ENCODE measurements around the gene GOLGA6L2.
"Not testable (repeated sequence)": the region's sequence is repeated elsewhere in the genome, so short reads cannot be mapped to it uniquely, and the experiment has no call there.

The GOLGA6L2 gene

DNA sequence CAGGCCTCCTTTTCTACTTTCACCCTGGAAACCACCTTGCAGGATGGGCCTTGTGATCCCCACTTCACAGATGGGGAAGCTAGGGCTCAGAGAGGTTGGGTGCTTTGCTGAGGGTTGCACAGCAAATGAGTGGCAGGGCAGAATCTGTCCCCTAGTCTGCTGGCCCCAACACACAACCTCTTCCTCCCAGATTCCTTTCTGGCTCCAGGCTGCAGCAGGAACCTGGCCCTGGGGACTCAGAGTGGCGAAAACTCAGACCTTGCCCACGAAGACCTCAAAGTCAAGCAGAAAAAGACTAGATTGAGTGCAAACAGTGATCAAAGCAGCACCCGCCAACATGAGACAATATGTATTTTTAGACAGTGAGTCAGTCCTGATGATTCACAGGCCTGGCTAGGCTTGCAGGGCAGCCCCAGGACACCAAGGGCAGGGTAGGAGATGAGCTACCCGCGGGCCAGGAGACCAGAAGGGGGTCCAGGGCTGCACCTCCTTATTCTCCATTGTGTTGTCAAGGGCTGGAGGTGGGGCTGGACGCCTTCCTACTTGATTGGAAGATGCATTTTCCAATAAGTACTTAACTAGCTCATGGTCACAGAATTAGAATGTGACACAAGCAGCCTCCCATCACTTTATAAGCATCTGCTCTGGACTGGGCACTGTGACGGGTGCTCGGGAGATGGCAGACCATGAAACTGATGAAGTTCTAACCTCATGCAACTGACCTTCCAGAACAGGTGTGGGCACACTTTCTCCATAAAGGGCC lies 23.9 kb downstream of the GOLGA6L2 start:
- no peak for DNase-seq

DNA sequence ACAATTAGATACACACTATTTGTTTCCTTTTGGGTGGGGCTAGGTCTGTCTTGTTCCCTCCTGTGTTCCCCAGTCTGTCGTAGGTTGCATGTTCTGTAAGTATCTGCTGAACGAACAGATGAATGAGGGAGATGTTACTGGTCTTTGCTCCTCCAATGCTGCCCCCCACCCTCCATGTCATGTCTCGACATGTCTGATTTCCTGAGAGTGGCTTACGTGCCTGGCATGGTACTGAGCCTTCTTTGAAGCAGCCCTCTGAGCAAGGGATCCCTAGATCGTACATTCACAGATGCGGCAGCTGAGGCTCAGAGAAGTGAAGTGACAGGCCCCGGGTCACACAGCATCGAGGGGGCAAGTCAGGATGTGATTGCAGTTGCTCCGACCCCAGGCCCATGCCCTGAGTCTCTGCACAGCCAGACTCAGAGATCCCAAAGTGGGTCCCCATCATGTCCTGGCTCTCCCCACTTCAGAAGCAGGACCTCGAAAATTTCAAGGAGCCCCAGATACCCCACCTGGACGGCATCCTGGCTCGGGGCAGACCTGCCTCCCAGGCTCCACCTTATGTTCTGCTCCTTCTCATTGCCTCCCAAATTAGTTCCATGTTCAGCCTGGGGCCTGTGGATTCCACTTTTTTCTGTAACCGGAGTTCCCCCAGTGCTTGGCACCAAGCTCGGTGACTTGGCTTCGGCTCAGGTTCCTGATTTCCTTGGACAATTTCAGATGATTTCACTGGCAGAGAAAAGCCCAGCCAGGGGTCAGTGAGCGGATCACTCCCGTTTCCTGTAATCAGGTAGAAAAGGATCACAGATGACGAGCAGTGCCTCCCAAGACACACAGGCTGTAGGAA lies 24.7 kb downstream of the GOLGA6L2 start:
- DNase-seq: no peak

DNA sequence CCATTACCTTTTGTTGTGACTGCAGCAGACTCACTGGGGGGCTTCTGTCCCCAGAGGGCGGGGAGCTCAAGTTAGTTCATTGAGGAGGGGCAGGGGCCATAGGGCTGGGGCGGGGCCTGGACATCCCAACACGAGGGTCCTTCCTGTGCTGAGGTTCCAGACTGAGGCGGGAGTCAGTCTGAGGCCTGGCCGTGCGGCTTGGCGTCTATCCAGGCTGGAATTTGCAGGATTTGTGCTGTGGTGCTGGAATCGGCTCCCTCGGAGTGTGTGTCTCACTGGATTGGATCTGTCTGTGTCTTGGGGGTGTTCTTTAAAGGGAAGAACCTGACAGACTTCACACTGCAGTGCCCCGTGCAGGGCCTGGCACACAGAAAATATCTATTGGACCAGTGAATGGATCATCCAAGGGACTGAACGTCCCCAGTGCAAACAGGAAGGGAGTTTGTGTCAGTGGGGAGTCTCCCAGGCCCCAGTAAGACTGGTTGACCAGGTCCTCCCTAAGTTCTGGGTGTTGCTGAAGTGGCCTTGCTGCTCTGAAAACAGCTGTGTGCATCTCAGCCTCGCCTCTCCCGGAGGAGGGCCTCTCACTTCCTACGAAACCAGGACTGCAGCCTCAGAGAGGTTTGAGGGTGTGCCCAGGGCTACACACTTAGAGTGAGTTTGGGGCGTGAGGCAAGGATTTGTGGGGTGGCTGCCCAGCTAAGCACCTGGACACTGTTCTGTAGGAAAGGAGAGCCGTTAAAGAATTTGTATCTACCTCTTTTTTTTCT lies 26.1 kb downstream of the GOLGA6L2 start:
- DNase-seq: no peak

DNA sequence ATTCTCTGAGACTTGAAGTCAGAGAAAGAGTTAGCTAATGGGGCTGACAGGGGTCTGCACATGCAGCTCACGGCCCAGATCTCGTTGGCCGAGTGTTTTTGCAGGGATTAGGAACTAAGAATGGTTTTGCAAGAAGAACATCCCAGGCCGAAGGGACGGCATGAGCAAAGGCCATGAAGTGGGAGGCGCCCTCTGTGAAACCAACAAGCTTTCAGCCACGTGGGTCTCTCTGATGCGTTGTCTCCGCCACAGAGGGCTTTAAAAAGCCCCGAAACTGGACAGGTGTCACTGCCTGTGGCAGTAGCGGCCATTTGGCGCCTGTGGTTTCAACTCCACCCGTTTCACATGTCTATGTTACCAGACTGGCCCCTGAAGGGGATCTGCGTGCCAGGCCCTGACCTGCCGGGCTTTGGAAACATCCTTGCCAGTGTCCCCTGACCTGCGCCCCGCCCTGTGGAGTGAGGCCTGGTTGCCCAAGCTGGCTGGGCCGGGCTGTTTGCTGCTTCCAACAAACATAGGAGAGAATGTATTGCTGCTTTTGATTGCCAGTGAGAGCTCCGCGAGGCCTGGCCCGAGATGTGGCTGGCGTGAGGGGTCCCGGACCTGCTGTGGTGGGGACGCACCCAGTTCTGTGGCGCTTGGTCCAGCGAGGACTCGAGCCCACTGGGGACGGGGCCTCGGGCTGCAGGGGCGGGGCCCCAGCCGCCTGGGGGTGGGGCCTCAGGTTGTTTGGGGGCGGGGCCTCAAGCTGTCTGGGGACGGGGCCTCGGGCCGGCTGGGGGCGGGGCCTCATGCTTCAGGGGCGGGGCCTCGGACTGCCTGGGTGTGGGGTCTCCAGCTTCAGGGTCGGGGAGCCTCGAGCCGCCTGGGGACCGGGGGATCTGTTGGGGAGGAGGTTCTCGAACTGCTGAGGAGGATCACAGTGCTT lies 30.4 kb downstream of the GOLGA6L2 start:
- DNase-seq: no peak

DNA sequence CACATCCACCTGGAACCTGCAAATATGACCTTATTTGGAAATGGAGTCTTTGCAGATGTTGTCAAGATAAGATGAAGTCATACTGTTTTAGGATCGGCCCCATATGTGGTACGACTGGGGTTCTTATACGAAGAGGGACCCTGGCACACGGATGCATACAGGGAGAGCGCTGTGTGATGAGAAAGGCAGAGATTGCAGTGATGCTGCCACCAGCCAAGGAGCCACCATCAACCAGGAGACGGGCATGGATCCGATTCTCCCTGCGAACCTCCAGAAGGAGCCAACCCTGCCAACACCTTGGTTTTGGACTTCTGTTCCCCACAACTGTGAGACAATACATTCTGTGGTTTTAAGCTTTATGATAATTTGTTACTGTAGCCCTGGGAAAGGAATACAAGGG lies 31.2 kb downstream of the GOLGA6L2 start:
- DNase-seq: not testable (repeated sequence)

DNA sequence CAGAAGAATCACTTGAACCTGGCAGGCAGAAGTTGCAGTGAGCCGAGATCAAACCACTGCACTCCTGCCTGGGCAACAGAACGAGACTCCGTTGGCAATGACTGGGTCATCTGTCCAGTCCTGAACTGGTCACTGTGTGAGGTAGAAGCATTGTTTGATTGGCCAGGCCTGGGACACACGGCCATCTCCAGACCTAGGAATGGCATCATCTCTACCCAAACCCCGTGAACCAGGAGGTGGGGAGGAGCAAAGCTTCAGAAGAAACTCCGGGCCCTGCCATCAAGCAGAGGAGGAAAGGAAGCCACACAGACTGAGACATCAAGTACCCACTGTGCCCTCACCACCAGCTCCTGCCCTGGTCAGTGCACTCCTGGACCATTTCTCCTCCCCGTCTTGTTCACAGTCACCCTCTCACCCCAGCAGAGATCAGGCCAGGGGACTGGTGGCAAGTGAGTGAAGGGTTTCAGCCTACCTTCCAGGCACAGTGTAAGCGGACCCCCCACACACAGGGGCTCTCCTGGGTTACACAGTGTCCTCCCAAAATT lies 31.6 kb downstream of the GOLGA6L2 start:
- DNase-seq: no peak

DNA sequence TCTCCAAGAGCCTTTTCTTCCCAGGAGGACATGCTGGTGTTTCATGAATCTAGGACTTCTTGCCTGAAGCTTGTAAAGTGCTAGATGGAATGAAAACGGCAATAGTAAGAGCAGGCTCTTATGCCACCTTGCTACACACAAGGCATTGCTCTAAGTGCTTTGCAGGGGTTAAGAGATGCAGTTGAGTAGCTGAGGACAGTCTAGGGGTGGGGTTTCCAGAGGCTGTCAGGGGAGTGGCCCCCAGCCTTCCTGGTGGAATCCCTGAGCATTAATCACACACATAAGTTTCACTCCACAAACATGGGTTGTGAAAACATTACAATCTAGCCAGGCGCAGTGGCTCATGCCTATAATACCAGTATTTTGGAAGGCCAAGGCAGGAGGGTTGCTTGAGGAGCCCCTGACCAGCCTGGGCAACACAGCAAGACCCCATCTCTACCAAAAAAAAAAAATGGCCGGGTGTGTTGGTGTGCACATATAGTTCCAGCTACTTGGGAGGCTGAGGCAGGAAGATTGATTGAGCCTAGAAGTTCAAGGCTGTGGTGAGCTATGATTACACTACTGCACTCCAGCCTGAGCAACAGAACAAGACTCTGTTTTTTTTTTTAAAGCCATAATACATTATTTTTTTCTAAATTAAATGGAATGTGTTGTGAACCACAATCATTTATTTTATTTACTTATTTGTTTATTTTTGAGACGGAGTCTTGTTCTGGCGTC lies 34.0 kb downstream of the GOLGA6L2 start:
- not testable (repeated sequence) for DNase-seq

DNA sequence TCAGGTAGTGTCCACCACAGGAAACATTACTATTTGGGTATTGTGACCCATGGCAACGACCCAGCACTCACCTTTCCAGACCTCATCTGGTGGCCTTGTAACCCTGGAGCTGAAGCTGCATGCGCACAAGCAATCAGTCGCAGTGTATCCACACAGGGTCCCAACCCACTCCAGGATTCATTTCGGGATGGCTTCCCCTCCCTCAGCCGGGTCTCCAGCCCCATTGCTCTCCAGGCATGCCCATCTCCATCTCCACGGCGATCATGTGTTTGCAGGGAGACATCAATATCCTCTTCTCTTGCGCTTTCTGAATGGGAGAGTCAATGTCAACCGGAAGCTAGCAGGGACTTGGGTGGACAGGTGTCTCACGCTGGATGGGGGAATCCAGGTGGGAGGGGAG lies 35.2 kb downstream of the GOLGA6L2 start:
- no peak for DNase-seq

DNA sequence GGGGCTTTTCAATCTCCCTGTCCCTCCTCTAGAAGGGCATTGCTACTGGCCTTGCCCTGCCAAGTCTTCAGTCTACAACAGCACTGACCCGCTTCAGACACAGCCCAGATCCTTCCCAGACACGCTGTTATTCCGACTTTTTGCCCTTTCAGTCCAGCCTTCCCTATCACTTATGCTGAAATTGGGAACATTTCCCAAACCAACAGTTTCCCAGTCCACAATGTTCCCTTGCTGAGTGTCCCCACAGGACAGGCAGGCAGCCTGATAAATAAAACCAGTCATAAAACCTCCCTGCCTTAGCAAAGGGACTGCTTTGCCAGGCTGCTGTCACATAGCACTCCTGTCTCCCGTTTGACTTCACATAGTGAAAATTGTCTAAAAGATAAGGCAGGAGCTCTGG lies 43.5 kb downstream of the GOLGA6L2 start:
- DNase-seq: no peak

DNA sequence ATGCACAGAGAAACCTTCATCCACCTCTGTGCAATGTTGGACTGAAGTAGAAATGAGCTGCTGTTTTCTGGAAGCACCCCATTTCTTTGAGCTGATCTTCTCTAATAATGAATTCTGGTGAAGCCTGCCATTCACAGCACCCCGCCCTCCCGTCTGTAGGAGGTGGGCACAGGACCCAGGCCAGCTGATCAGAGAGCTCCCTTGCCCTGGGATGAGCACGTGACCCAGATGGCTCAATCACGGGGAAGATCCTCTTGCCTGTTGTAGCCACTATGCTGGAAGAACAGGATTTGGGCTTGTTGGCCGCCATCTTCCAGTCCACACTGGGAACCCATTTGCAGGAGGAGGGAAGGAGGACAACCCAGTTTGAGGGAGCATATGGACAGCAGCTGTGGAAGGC lies 44.5 kb downstream of the GOLGA6L2 start:
- DNase-seq: no peak

DNA sequence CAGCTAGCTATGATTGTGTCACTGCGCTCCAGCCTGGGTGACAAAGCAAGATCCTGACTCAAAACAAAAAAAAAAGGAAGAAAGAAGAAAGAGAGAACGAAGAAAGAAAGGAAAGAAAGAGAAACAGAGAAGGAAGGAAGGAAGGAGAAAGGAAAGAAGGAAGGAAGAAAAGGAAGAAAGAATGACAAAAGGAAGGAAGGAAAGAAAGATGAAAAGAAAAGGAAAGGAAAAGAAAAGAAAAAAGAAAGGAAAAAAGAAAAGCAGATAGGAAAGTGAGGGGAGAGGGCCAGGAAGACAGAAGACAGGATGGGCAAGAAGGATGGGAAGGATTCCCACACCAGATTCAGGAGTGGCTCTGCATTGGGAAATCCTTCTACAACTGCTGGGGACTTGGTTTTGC lies 44.9 kb downstream of the GOLGA6L2 start:
- no peak for DNase-seq

DNA sequence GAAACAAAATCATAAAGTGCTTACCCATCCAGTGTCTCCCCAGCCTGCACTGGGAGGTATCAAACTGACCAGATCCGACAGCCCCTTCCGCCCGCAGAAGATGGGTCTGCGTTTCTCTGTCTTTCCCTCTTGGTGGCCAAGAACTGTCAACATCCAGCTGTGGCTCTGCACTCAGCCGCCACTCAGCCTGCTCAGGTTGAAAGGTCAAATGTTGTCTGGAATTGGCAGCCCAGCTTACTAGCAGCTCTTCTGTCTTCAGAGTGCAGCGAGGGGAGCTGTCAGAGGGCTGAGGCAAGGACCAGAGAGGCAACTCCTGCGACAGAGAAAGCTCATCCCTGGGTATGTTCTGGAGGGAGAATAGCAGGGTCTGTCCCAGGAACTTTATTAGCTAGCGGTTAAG lies 45.4 kb downstream of the GOLGA6L2 start:
- DNase-seq: no peak

DNA sequence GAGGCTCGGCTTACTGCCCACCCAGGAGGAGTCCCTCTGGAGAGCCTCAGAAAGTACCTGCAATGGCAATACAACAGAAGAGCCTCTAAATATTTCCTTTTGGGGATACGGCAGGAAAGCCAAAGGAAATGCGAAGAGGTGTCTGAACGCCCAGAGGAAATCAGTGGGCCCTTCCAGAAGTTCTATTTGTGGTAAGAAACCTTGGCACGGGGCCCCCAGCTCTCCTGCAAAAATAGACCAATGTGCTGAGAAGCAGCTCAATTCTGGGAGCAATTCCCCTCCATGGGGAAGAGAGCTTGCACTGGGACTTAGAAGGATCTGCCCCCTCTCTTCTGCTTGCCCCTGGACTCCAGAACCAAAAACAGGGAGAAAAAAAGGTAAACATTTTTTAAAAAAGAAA lies 47.8 kb downstream of the GOLGA6L2 start:
- not testable (repeated sequence) for DNase-seq

DNA sequence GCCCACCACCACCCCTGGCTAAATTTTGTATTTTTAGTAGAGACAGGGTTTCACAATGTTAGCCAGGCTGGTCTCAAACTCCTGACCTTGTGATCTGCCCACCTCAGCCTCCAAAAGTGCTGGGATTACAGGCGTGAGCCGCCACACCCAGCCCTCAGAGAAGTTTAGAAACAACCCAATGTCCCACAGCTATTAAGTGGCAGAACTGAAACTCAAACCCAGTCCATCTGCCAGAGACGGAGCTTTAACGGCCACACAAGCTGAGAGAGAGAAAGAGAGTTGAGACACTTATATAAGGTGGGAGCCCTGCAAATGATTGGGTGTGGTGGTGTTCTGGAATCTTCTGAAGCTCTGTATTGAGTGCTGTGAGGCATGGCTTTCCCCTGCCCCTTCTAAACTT lies 48.7 kb downstream of the GOLGA6L2 start:
- not testable (repeated sequence) for DNase-seq

DNA sequence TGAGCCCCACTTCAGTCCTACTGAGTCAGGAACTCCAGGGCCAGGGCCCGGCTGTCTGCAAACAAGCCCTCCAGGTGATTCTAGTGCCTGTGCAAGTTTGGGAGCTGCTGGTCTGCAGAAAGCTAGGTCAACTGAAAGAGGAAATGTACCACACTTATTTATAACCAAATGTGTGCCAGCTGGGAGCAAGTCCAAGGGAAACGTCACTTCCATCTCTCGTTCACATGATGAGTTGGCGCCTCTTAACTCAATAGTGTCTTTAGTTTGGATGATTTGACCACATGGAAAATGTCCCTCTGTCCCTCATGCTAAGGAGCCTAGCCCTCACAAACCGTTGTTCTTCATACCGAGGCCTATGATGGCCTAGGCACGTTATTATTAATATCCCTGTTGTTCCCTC lies 49.3 kb downstream of the GOLGA6L2 start:
- DNase-seq: no peak

DNA sequence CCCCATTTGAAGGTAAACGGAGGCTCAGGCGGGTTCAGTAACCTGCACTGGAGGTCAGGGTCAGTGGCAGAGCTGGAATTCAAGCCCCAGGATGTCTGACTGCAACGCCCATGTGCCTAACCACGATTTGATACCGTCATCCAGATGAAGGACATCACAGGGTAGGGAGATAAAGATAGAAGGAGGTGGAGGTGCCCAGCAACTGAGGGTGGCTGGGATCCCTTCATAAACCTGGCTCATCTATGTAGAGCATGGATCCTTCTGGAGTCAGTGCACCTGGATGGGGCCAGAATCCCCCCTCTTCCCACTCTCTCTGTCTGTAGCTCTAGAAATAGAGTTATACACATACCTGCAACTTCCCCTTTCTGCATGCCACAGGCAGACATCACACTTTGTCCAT lies 51.2 kb downstream of the GOLGA6L2 start:
- no peak for DNase-seq

DNA sequence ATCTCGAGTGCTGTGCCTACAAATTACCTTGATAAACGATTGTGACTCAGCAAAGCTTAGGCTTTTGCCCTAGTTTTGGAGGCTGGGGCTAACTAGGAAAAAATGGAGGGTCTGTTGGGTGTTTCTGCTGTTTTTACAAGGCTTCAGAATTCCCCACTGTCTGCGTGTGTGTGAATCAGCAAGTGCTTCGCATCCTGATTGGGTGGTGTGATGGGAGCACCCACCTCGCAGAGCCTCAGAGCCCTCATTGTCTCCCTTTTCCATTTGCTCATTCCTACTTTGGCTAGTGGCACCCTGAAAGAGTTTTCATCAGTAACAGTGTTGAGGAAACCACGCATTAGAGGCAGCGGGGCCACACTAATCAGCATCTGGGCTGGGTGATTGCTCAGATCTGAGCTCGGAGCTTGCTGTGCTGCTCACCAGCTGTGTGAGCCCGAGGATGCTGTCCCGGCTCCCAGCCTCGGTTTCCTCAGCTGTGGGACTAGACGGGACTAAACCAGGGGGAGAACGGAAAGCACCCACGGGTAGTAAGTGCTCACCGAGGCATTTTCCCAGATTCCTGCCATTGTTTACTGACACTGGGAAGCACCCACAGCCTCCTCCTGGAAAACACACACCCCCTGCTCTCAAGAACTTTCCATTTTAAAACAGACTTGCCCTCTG lies 51.9 kb downstream of the GOLGA6L2 start:
- no peak for DNase-seq

Data from NCI-H2081 (cell line).